HG02642 (cell line): Measurements from ENCODE around the gene VMA21.

ENCODE experiments used
- ATAC-seq: cut with Tn5 transposase; IDR thresholded peaks from one replicate; pipeline ENCODE4 v1.9.1; 2021; ENCODE audit warnings: mild to moderate bottlenecking; ENCODE audit not compliant: unreplicated experiment, poor library complexity

Gene VMA21, protein sequence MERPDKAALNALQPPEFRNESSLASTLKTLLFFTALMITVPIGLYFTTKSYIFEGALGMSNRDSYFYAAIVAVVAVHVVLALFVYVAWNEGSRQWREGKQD

DNA sequence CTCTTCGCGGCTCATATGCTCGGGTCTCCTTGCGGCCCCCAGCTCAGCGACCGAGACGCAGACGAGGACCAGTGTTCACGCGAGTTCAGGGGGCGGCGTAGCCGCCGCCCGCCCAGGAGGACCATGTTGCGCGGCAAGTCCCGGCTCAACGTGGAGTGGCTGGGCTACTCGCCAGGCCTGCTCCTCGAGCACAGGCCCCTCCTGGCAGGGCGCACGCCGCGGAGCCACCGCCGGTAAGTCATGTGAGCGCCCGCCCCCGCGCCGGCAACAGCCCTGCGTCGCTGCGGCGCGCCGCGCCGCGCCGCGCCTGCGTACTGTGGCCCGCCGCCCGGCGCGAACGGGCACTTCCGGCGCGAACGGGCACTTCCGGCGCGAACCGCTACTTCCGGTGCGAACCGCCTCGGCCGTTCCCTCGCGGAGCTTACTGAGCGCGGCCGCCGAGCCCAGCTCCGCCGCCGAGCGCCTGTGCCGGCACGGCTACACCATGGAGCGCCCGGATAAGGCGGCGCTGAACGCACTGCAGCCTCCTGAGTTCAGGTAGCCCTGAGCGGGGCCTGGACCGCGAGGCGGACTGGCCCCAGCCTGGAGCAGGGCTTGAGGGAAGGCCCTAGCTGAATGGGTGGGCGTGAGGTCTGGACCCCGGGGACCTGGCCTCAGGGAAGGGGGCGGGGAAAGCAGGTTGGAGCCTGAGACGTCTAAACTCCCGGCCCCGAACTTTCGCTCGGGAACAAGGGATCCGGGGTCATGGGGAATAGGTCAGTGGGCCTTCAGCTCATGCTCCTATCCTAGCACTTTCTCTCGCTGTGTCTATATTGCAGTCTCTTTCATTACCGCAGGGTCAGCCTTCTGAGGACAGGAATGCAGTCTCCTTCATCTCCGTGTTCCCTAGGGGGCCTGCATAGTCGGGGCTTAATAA is at the start of gene VMA21:
VMA21 (plus strand) TSS at position 382 of the 916 bp plus-strand sequence; CDS start at position 485, 103 bp downstream.
- peak; percentile 90 for ATAC-seq

DNA sequence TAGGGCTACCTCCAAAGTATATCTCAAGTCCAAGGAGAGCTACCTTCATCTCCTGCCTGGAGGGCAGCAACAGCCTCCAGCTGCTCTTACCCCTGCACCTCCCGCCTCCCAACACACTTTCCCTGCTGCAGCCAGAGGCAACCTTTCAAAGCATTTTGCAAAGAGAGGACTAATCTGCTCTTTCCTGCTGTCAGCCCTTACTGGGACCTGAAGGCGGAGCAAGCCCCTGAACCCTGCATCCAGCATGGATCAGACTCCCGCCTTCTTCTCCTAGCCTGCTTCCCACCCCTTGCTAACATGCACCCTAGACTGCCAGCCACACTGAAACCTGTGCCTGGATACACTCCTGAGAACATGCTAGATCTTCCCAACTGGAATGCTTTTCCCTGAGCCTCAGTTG is 37.7 kb upstream of the VMA21 start:
- ATAC-seq = no peak

DNA sequence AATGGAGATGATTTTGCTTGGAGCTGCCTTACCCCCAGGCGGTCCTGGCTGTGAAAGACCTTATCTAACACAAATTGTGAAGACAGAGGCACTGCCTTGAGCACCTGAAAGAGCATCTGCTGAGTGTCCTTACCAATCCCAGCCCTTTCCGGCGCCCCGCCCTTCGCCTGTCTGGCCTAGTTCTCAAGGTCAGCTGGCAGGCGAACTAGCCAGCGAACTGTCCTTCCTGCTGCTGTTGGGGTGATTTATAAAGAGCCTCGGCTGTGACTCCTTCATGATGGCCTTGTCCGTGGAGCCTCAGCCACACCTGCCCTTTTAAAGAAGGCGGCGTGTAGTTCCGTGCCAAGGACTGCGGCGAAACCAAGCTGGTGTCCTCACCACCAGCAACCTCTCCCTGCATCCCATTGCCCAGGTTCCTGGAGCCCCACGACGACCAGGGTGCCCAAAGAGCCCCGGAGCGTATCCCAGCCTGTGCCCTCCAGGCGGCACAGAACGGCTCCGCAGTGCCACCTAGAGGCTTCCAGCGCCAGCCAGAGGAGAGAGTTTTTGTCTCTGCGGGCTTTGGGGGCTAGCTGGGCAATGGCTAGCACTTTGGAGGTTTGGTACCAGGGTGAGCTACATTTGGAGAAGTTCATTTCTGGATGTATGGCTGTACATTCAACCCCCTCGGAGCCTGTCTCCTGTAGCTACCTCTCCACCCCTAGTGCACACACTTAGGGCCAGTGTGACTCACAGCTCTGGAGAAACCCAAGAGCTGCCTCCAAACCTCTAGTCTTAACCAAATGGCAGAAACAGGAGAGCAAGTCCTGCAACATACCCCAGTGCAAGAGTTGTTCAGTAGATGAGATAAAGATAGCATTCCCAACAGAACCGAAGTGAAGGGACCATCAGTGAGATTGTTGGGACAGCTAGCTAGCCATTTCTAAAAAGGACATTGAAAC is 36.8 kb upstream of the VMA21 start:
- peak; percentile 74 for ATAC-seq

DNA sequence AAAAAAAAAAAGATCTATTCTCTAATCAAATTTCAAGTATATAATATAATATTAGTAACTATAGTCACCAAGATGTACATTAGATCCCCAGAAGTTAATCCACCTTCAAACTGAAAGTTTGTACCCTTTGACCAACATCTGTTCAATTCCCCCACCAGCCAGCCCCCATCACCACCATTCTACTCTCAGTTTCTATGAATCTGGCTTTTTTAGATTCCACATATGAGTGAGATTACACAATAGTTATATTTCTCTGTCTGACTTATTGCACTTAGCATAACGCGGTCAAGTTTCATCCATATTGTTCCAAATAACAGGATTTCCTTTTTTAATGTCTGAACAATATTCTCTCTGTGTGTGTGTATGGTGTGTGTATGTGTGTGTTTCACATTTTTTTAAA is 33.7 kb upstream of the VMA21 start:
- no peak for ATAC-seq

DNA sequence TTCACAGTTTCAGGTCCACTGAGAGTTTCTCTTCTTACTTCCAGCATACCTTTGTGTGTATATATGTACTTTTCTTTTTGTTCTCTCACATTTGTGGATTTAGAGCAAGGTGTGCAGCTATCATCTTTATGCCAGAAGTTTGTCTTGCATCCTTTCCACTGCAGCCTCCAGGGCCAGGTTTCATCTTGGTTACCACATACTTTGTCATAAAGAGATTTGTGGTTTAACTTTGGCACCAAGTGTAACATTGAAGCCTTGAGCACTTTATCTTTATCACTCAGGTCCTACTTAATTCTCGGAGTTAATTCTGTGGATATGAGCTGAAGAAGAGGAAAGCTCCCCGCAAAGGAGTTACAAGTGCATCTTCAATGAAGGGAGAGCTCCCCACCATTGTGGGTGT is 31.4 kb upstream of the VMA21 start:
- ATAC-seq = no peak

DNA sequence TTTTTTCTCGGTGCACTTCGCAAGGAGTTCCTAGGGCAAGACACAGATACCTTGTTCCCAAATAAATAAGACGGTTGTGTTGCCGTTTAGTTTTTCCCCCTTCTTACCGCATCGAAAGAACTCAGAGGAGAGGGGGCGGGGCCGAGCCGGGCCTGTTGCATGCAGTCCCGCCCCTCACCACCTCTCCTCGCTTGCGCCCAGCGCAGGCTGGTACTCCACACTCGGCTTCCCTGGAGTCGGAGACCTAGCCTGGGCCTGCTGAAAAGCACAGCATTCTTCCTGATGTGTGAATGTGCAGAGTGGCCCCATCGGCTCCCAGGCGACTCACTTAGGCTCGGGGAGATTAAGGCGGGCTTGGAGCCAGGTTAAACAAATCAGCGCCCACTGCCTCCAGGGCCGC is 26.1 kb upstream of the VMA21 start:
- no peak for ATAC-seq

DNA sequence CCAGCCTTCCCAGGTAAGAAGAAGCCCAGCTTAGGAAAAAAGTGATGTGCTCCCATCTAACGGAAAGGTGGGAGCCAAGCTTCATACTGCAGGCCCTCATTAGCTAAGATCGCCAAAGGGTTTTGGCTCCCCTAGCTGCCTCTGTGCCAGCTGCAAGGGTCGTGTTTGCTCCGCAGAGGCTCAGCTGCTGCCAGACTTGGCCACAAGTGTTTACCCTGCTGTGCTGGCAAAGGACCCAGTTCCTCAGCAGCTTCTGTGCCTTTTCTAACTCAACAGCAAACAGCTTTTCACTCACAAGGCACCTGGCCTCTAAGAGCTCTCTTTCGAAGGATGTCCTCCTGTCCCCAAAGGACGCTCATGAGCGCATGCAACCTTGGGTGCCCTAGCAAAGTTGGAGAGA is 12.2 kb upstream of the VMA21 start:
- no peak for ATAC-seq

DNA sequence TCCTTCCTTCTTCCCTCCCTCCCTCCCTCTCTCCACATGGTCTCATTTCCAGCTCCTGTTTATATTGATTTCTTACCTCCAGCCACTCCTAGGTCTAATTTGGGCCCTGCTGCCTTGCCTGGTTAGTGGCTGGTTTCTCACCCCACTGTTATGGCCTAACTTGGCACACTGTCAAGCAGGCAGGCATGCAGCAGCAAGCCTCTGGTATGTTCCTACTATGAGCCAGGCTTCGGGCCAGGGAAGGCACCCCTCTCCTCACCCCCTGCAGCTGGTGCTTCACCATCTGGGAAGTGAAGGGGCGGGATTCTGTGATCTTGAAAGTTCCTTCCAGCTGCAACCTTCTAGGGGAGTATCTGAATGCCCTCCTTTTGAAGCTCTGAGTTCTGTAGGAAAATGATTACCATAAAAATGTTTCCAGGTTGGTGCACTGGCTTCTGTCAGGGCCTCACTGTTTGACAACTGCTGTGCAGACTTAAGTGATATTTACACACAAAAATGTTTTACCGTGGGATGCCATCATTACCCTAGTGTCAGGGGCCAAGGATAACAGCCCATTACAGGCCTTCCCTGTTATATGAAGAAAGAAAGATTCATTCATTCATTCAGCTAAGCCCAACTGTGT is 10.1 kb upstream of the VMA21 start:
- ATAC-seq = no peak

DNA sequence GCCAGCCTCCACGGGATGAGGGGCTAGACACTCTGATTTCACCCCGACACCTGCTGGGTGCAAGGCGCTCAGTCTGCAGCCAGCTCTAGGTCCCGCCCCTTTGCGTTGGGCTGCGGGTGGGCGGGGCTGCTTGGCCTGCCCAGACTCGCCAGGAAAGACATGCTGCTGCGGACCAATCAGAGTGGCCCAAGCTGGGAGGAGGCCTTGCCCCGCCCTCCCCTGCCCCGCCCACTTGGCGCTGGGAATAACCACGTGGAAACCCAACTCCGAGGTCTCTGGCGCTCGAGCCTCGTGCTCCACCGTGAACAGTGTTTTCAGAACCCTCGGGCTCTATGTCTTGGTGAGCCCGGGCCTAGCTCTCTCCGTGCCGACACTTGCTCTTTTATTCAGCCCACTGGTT is 5.3 kb upstream of the VMA21 start:
- ATAC-seq = no peak

DNA sequence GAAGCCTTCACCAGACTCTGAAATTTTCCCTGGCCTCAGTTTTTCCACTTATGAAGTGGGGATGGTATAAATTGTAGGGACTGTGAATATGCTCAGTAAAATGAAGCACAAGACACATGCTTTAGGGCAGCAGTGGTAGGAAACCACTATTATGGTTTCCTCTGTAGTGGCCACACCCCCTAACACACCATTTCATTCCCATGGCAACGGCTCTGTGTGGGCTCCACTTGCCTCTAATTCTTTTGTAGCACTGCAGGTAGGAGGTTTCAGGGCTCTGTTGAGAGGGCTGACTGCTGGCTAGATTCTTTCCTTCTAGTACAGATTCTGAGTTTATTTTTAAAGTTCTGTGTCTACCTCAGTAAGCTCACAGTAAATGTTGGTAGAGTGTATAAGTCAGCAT is 3.5 kb upstream of the VMA21 start:
- no peak for ATAC-seq

DNA sequence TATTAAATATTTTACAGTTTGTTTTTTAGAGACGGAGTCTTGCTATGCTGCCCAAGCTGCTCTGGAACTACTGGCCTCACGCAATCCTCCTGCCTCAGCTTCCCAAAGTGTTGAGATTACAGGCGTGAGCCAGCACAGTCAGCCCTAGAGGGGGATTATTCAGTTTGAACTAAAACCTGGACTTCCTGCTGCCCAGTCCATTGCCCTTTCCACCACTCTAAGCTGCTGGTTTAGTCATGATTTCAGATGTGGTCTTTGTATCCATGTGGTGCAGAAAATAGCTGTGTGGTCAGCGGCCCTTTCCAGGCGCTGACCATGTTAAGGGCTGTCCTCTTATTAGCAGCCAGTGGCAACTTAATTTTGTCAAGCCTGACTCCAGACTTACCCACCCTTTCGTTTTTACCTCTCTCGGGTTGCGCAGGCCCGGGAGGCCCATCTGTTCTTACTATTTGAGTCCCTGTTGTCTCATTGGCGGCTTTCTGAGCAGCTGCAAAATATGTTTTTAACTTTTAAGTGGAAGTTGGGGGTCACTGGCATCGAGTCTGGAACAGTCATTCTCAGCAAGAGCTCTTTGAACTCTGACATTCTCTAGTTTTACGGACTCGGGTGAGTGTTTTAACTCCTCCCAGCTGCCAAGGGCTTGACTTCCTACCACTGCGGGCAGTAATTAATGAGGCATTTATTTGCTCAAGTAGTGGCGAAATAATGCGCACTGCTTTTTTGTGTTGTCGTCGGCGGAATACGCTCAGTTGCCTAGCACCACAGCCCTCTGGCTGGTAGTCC is 773 bp upstream of the VMA21 start:
- ATAC-seq = peak; percentile 30

DNA sequence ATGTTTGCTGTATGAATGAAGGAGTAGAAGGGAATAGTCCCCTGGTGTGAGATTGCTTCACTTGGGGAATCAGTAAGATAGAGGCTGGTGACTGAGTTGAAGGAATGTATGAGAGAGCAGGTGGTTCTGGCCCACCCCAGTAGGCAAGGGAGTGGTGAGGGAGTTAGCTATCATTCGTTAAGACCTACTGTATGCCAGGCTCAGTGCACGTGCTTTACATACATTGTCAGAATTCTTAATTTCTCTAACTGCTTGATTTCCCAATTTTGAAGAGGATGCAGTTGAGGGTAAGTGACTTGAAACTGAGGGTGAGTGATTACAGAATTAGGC is 700 bp downstream of the VMA21 start:
- peak; percentile 3 for ATAC-seq

DNA sequence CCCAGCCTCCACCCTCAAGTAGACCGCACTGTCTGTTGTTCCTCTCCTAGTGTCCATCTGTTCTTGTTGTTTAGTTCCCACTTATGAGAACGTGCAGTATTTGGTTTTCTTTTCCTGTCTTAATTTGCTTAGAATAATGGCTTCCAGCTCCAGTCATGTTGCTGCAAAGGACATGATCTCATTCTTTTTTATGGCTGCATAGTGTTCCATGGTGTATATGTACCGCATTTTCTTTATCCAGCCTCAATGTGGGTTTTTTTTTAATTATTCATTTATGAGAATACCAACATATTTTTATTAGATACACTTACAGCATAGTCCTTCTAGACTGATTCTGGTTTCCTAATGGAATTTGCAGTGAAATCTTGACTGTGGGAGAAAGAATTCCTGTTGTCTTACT is 1.3 kb downstream of the VMA21 start:
- no peak for ATAC-seq

DNA sequence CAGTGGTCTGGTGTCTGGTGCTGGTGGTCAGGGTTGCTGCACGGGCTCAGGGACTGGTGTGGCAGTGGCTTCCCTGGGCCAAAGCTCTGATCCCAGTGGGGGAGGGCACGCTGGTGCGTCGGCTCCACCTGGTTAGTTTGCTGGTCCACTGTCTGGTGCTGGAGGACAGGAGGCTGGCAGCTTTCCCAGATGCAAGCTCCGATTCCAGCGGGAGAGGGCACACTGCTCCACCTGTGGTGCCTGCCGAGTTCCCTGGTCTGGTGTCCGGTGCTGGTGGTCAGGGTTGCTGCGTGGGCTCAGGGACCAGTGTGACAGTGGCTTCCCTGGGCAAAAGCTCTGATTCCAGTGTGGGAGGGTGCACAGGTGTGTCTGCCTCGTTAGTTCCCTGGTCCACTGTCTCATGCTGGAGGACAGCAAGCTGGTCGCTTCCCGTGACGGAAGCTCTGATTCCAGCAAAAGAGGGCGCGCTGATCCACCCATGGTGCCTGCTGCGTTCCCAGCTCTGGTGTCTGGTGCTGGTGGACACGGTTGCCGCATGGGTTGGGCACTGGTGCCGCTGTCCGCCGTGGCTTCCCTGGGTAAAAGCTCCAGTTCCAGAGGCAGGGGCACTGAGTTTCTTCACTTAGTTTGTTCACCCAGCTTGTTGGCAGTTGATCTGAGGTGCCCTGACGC is 5.8 kb downstream of the VMA21 start:
- ATAC-seq = no peak

DNA sequence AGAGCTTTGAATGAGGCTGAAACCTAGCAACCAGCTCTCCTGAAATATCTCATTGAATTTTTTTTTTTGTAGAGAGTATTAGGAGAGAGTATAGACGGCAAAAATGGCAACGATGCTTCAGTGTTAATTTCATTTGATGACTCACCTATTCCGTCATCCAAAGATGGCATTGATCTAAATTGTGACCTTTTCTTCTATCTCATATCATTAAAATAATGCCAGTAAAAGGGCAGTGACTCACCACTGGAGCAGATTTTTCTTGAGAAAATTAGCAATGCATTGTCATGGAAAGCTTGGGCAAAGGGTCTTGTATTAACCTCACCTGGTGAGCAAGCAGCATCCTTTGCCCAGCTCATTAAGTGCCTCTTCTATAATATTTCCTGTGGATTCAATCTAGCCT is 19.6 kb downstream of the VMA21 start:
- ATAC-seq = no peak

DNA sequence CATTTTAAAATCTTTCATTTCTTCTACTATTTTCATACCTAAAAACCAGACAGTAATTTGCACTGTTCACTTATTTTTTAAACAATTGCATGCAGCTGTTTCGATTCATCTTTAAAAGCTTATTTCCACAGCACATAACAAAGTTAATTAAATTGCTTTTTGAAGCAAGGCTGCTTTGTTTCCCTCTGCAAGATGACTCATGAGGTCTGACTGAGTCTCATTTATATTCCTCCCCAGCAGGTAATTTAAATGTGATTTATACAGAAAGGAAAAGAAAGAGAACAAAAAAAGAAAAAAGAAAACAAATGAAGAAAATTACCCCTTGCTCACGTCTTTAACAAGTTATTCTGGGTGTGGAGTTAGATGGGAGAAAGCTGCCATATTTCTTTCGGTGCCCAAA is 22.8 kb downstream of the VMA21 start:
- ATAC-seq = no peak

DNA sequence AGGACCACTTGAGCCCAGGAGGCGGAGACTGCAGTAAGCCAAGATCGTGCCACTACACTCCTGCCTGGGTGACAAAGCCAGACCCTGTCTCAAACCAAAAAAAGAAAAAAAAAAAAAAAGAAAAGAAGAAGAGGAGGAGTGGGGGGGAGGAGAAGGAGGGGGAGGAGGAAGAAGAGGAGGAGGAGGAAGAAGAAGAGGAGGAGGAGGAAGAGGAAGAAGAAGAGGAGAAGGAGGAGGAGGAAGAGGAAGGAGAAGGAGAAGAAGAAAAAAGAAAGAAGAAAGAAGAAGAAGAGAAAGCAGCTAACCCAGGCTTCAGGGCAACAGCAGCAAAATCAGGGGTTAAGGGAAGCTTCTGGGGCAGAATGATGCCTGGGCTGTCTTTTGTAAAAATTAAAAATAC is 27.5 kb downstream of the VMA21 start:
- no peak for ATAC-seq

DNA sequence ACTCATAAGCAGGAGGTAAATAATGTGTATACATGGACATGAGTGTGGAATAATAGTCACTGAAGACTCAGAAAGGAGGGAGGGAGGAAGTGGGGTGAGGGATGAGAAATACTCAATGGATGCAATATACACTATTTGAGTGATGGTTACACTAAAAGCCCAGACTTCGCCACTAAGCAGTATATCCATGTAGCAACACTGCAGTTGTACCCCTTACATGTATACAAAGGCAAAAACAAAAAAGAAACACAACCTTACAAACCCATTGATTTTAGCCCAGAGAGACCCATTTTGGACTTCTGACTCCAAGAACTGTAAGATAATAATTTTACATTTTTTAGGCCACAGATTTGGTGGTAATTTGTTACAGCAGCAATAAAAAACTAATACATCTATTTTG is 51.5 kb downstream of the VMA21 start:
- ATAC-seq = no peak

DNA sequence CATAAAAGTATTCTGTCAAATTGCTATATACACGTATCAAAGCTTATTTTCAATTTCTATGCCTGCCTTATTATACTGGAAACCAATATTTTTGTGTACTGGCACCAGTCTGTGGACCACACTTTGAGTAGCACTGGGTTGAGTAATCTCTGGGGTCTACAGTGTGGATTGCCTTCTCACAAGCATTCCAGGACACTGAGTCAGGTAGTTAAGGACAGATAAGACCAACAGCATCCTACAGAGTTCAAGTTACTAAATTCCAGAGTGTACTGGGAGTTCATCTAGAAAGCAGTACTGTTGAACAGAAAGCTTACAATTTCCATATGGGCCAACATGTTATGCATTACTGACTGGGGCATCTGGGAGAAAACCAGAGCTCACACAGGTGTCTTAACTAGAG is 61.8 kb downstream of the VMA21 start:
- ATAC-seq = no peak
